ENCODE results near the gene RB1.

DNA sequence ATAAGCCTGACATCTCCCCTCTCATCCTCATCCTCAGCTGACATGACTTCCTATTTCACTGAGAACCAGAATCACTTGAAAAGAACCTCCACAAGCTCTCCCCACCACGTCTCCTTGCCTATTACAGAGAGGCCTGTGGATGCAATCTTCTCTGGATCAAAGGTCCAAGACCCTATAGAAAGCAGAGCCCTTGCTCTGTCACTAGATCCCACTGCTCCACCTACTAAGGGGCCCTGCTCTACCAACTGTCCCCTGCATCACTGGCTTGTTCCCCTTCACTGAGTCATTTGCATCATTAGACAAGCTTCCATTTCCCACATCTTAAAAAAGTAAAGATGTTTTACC, 188.5 kb downstream of the RB1 start:
- TF ChIP-seq, protein P1, sequence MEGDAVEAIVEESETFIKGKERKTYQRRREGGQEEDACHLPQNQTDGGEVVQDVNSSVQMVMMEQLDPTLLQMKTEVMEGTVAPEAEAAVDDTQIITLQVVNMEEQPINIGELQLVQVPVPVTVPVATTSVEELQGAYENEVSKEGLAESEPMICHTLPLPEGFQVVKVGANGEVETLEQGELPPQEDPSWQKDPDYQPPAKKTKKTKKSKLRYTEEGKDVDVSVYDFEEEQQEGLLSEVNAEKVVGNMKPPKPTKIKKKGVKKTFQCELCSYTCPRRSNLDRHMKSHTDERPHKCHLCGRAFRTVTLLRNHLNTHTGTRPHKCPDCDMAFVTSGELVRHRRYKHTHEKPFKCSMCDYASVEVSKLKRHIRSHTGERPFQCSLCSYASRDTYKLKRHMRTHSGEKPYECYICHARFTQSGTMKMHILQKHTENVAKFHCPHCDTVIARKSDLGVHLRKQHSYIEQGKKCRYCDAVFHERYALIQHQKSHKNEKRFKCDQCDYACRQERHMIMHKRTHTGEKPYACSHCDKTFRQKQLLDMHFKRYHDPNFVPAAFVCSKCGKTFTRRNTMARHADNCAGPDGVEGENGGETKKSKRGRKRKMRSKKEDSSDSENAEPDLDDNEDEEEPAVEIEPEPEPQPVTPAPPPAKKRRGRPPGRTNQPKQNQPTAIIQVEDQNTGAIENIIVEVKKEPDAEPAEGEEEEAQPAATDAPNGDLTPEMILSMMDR (IDR thresholded peaks at IDR 0.05; ENCODE audit: low read length): no peak
- TF ChIP-seq EZH2 (IDR thresholded peaks at IDR 0.05; ENCODE audit: borderline replicate concordance, low read length): no peak
